GM18867 (cell line): Measurements from ENCODE around the gene ATP8B2.
"Not testable (repeated sequence)": the region's sequence is repeated elsewhere in the genome, so short reads cannot be mapped to it uniquely, and the experiment has no call there.

Experiments
- ATAC-seq: cut with Tn5 transposase; IDR thresholded peaks from one replicate; pipeline ENCODE4 v1.9.1; 2021; ENCODE audit warnings: mild to moderate bottlenecking, moderate library complexity; ENCODE audit not compliant: unreplicated experiment

The ATP8B2 gene

GRCh38 chr1:154324241-154324640, 1.1 kb upstream of the ATP8B2 start:
- ATAC-seq: no peak

GRCh38 chr1:154325583-154326545, 539 bp downstream of the ATP8B2 start:
- ATAC-seq: peak; percentile 11

- no peak for ATAC-seq
Observed at GRCh38 chr1:154326546-154327465, 1.5 kb downstream of the ATP8B2 start.

- no peak for ATAC-seq
Observed at GRCh38 chr1:154327466-154328317, 2.4 kb downstream of the ATP8B2 start.

GRCh38 chr1:154328318-154329151, 3.2 kb downstream of the ATP8B2 start:
- ATAC-seq: peak; percentile 51

- ATAC-seq: no peak
Observed at GRCh38 chr1:154329152-154329521, 3.8 kb downstream of the ATP8B2 start.

GRCh38 chr1:154329551-154330131, 4.3 kb downstream of the ATP8B2 start:
- ATAC-seq: no peak

GRCh38 chr1:154330669-154331068, 5.3 kb downstream of the ATP8B2 start:
- ATAC-seq: no peak

- ATAC-seq: no peak
Observed at GRCh38 chr1:154334079-154335024, 9.0 kb downstream of the ATP8B2 start.

- peak; percentile 62 for ATAC-seq
Observed at GRCh38 chr1:154335025-154335714, 9.8 kb downstream of the ATP8B2 start.

- no peak for ATAC-seq
Observed at GRCh38 chr1:154337253-154337894, 12.0 kb downstream of the ATP8B2 start.

- no peak for ATAC-seq
Observed at GRCh38 chr1:154338875-154339274, 13.6 kb downstream of the ATP8B2 start.

GRCh38 chr1:154341366-154341765, 16.0 kb downstream of the ATP8B2 start:
- ATAC-seq: not testable (repeated sequence)

- ATAC-seq: no peak
Observed at GRCh38 chr1:154342132-154342531, 16.8 kb downstream of the ATP8B2 start.

- ATAC-seq: no peak
Observed at GRCh38 chr1:154342836-154343472, 17.6 kb downstream of the ATP8B2 start.

- no peak for ATAC-seq
Observed at GRCh38 chr1:154344977-154345837, 19.9 kb downstream of the ATP8B2 start.
